Limb (tissue), 2 donors: ENCODE data around the gene GPR50.
A peak's percentile ranks its signal among the peaks of the same experiment; 100 is the strongest.

Experiments used
- DNase-seq, 2 donors: peaks; one replicate each; pipeline ENCODE4 v3.0.0-alpha.2; 2016; ENCODE audit errors: extremely low spot score in 2 of 2

GPR50 gene

DNA sequence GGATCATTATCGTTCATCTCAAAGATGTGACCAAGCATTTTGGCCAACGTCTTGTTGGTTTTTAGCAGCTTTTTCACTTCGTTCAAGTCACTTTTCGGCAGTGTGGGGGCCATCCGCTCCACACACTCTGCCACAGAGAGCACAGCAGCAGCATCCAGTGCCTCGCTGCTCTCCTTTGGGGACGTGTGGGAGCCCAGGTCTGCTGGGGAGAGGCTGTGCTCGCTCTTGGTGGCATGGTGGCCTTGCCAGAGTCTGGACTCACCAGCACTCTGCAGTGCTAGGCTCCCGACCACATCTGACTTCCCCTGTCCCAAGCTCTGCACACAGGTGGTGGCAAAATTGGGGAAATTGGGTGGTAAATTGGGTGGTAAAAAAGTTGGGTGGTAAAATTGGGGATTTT, 50.6 kb downstream of the GPR50 start:
- no peak for DNase-seq

DNA sequence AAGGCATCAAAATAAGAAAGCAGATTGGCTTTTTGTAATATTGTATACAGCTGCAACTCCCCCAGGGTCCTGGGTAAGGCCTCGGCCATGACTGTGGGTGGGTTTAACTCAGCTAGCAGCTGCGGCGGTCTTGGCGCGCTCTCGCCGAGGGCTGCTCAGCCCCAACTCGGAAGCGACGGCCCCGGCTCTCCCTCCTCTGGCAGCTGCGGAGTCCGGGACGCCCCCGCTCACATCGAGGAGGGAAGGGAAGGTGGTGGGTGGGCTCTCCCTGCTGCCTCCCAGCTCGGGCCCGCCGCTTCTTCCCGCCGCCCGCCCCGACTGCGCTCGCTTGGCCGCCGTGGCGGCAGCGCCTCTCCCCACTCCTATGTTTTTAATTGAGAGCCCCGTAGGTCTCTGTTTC, 51.2 kb downstream of the GPR50 start:
- DNase-seq, result peak; percentile 2 to 45

DNA sequence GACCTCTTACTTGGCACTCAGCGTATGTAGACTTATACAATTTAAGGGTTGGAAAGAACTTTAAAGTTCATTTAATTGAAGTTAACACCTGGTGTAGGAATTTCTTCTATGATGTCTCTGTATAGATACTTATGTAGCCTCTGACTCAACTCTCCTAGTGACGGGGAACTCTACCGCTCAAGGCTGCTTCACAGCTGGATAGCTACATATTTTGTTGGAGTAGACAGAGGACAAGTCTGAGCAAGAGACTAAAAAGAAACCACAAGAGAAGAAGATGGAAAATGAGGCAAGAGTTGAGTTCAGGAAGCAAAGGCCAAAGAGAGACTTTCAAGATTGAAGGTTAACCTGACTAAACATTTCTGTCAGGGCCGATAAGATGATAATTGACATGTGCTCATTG, 52.6 kb downstream of the GPR50 start:
- DNase-seq, result no peak
